Naive thymus-derived CD4-positive, alpha-beta T cell (primary cell): ENCODE measurements around the gene CASKIN2. TPM values are rescaled to one million over a fixed set of nuclear protein-coding genes. Genes with fewer than 3 reads are reported as not detected.

Experiments used
- ATAC-seq: fragments of 150-1000 bp; cut with Tn5 transposase; 2 replicates; pipeline ENCODE4 v1.10.0; 2021; ENCODE audit warnings: mild to moderate bottlenecking, moderate library complexity
- CTCF ChIA-PET: fragments of 350-600 bp; sonication (Branson Sonifier 250); formaldehyde crosslinking; loops from one replicate; lab custom pipeline; 2021; ENCODE audit warnings: antibody characterized with exemption; lab: Charles Lee
- POLR2A ChIA-PET: fragments of 350-600 bp; sonication (Branson Sonifier 250); formaldehyde crosslinking; loops from one replicate; lab custom pipeline; 2021; ENCODE audit warnings: antibody characterized with exemption, inconsistent platforms; lab: Charles Lee
- DNase-seq, 9 donors: peaks; one replicate each; pipeline versions ENCODE4 v3.0.0 to v3.0.0-alpha.2; 2020 to 2022; ENCODE audit warnings: mixed read lengths in 1 of 9
- H3K27ac ChIP-seq: one replicate; pipeline ENCODE4 v1.7.0; 2013; ENCODE audit warnings: mild to moderate bottlenecking, low read depth, low read length, moderate library complexity
- H3K27me3 ChIP-seq, 2 donors: one replicate each; pipeline ENCODE4 v1.7.0; 2013; ENCODE audit warnings: low read length in 2 of 2, mild to moderate bottlenecking in 2 of 2, moderate library complexity in 2 of 2; ENCODE audit not compliant: control insufficient read depth in 2 of 2, insufficient read depth in 2 of 2
- H3K36me3 ChIP-seq, 3 experiments: 1 replicate in 2 of 3; 2 replicates in 1 of 3; pipeline ENCODE4 v1.7.0; 2013; ENCODE audit warnings: low read length in 3 of 3, mild to moderate bottlenecking in 3 of 3, moderate library complexity in 1 of 3; ENCODE audit not compliant: insufficient read depth in 3 of 3, control insufficient read depth in 2 of 3
- H3K4me1 ChIP-seq, 2 donors: one replicate each; pipeline ENCODE4 v1.7.0; 2013; ENCODE audit warnings: low read length in 2 of 2, mild to moderate bottlenecking in 2 of 2, moderate library complexity in 1 of 2; ENCODE audit not compliant: control insufficient read depth in 2 of 2, insufficient read depth in 2 of 2
- H3K4me3 ChIP-seq: 2 replicates; pipeline ENCODE4 v1.7.0; 2013; ENCODE audit warnings: mild to moderate bottlenecking, low read length
- H3K9me3 ChIP-seq, 3 experiments: 1 replicate in 2 of 3; 2 replicates in 1 of 3; pipeline ENCODE4 v1.7.0; 2013; ENCODE audit warnings: low read length in 3 of 3; ENCODE audit not compliant: control insufficient read depth in 2 of 3
- H3K27ac Mint-ChIP-seq, 9 donors: one replicate each; pipeline ENCODE4 v1.8.0; 2020 to 2022; ENCODE audit warnings: mixed read lengths in 9 of 9, mild to moderate bottlenecking in 8 of 9, moderate library complexity in 5 of 9, inconsistent platforms in 2 of 9
- H3K27me3 Mint-ChIP-seq, 5 donors: one replicate each; pipeline ENCODE4 v1.8.0; 2021 to 2022; ENCODE audit warnings: mixed read lengths in 5 of 5, mild to moderate bottlenecking in 1 of 5
- H3K36me3 Mint-ChIP-seq, 5 donors: one replicate each; pipeline ENCODE4 v1.8.0; 2020 to 2022; ENCODE audit warnings: mixed read lengths in 5 of 5, mild to moderate bottlenecking in 3 of 5, inconsistent platforms in 1 of 5
- H3K4me1 Mint-ChIP-seq, 7 donors: one replicate each; pipeline ENCODE4 v1.8.0; 2020 to 2022; ENCODE audit warnings: mixed read lengths in 7 of 7, mild to moderate bottlenecking in 3 of 7, inconsistent platforms in 1 of 7
- H3K4me3 Mint-ChIP-seq, 10 donors: one replicate each; pipeline ENCODE4 v1.8.0; 2020 to 2022; ENCODE audit warnings: mild to moderate bottlenecking in 10 of 10, mixed read lengths in 10 of 10, moderate library complexity in 6 of 10, inconsistent platforms in 2 of 10
- H3K9me3 Mint-ChIP-seq, 11 donors: one replicate each; pipeline ENCODE4 v1.8.0; 2020 to 2022; ENCODE audit warnings: mixed read lengths in 11 of 11, mild to moderate bottlenecking in 4 of 11, inconsistent platforms in 1 of 11, moderate library complexity in 1 of 11
- intact Hi-C, 2 donors: fragments of 100-400 bp; cut with micrococcal nuclease; formaldehyde crosslinking; loops; one replicate each; pipeline ENCODE4 v1.15.1; 2023
- polyA plus RNA-seq, 2 donors: library from polyadenylated mRNA; unstranded; fragments of 300-500 nt; fragmentation: Illumina TruSeq; gene quantifications; one replicate each; pipeline ENCODE4 v1.2.3, GENCODE V29; 2021
- total RNA-seq, 6 experiments: library from RNA in 5 of 6; stranded (reverse) in 5 of 6; gene quantifications; 1 replicate in 5 of 6; 2 replicates in 1 of 6; pipeline ENCODE4 v1.2.3 and lab custom pipeline; 2021 to 2026

CASKIN2 gene
- total and polyA plus RNA-seq, 7 experiments from 2014 or later = 0.22 to 1.2 (median 0.60) TPM; not detected in 1

GRCh38 chr17:75502072-75502720 lies 13.1 kb downstream of the CASKIN2 start:
- Histone ChIP-seq H3K4me3 (no peak overlapping the region), H3K9me3 (no peaks in the 10 kb centered on the region), H3K27ac (no peak overlapping the region), H3K27me3 (no peaks in the 10 kb centered on the region), H3K4me1 (peaks cover 0 to 7% of the 10 kb centered on the region in 2 donors), H3K36me3 (peaks cover 0 to 28% (median 0%) of the 10 kb centered on the region in 3 experiments)
- ATAC-seq = no peak
- no peaks in the 10 kb centered on the region for H3K9me3 Mint-ChIP-seq
- H3K27ac Mint-ChIP-seq = no peak overlapping the region
- no peaks in the 10 kb centered on the region for H3K27me3 Mint-ChIP-seq
- no peak for DNase-seq
- intact Hi-C loops = no loop called here
- H3K4me3 Mint-ChIP-seq = no peak overlapping the region
- CTCF ChIA-PET = interaction anchor here (1.0 to 1.3 kb wide), 2 partner anchors 25 to 27 kb away, joined by 3 to 4 read pairs; no protein-coding TSS in a partner anchor
- peaks cover 0 to 11% (median 7%) of the 10 kb centered on the region in 7 donors for H3K4me1 Mint-ChIP-seq
- POLR2A ChIA-PET = interaction anchor here (1.1 to 1.2 kb wide), 2 partner anchors 8 to 46 kb away, joined by 3 to 4 read pairs; partner anchors contain the start of gene TMEM94
- peaks cover 0 to 4% (median 3%) of the 10 kb centered on the region in 5 donors for H3K36me3 Mint-ChIP-seq

- intact Hi-C loops = no loop called here
- no peak overlapping the region for H3K4me3 Mint-ChIP-seq
- DNase-seq (no peak), ATAC-seq (no peak)
- H3K27ac ChIP-seq = no peak overlapping the region
- peaks cover 0 to 7% of the 10 kb centered on the region in 2 donors for H3K4me1 ChIP-seq
- H3K4me3 ChIP-seq = no peak overlapping the region
- H3K4me1 Mint-ChIP-seq = peaks cover 0 to 12% (median 7%) of the 10 kb centered on the region in 7 donors
- CTCF ChIA-PET = interaction anchor here (0.6 kb wide), 1 partner anchor 117 kb away, joined by 3 read pairs; no protein-coding TSS in a partner anchor
- H3K27me3 ChIP-seq = no peaks in the 10 kb centered on the region
- no peaks in the 10 kb centered on the region for H3K9me3 Mint-ChIP-seq
- POLR2A ChIA-PET = interaction anchor here (1.2 kb wide), 1 partner anchor 9 kb away, joined by 3 read pairs; no protein-coding TSS in a partner anchor
- no peaks in the 10 kb centered on the region for H3K9me3 ChIP-seq
- H3K27me3 Mint-ChIP-seq = no peaks in the 10 kb centered on the region
- H3K36me3 Mint-ChIP-seq = peaks cover 0 to 6% (median 3%) of the 10 kb centered on the region in 5 donors
- no peak overlapping the region for H3K27ac Mint-ChIP-seq
- H3K36me3 ChIP-seq = peaks cover 0 to 29% (median 0%) of the 10 kb centered on the region in 3 experiments
Measured at GRCh38 chr17:75501378-75502071, 13.8 kb downstream of the CASKIN2 start.

GRCh38 chr17:75500419-75501216 lies 14.7 kb downstream of the CASKIN2 start:
- POLR2A ChIA-PET = interaction anchor here (1.2 kb wide), 1 partner anchor 9 kb away, joined by 3 read pairs; no protein-coding TSS in a partner anchor
- H3K36me3 ChIP-seq = peaks cover 0 to 38% (median 0%) of the 10 kb centered on the region in 3 experiments
- intact Hi-C loops = no loop called here

GRCh38 chr17:75499313-75500022 lies 15.9 kb downstream of the CASKIN2 start:
- CTCF ChIA-PET = no interaction called here
- Mint-ChIP-seq H3K27me3 (no peaks in the 10 kb centered on the region), H3K4me1 (peaks cover 0 to 12% (median 7%) of the 10 kb centered on the region in 7 donors), H3K27ac (no peak overlapping the region), H3K9me3 (no peaks in the 10 kb centered on the region), H3K36me3 (peaks cover 0 to 17% (median 3%) of the 10 kb centered on the region in 5 donors), H3K4me3 (no peak overlapping the region)
- Histone ChIP-seq H3K4me1 (peaks cover 0 to 7% of the 10 kb centered on the region in 2 donors), H3K27me3 (no peaks in the 10 kb centered on the region), H3K36me3 (peaks cover 0 to 49% (median 0%) of the 10 kb centered on the region in 3 experiments), H3K27ac (no peak overlapping the region), H3K9me3 (no peaks in the 10 kb centered on the region), H3K4me3 (no peak overlapping the region)
- ATAC-seq = no peak
- no peak for DNase-seq
- POLR2A ChIA-PET = interaction anchor here (0.7 to 2.2 kb wide), 2 partner anchors 20 to 43 kb away, joined by 3 to 7 read pairs; partner anchors contain the start of gene TMEM94
- intact Hi-C loops = no loop called here

More at GRCh38 chr17:75500419-75501216, 14.7 kb downstream of the CASKIN2 start:
- no peaks in the 10 kb centered on the region for H3K27me3 ChIP-seq
- Mint-ChIP-seq H3K36me3 (peaks cover 0 to 9% (median 3%) of the 10 kb centered on the region in 5 donors), H3K9me3 (no peaks in the 10 kb centered on the region), H3K27me3 (no peaks in the 10 kb centered on the region), H3K27ac (no peak overlapping the region), H3K4me1 (peaks cover 0 to 12% (median 7%) of the 10 kb centered on the region in 7 donors), H3K4me3 (no peak overlapping the region)
- H3K4me1 ChIP-seq = peaks cover 0 to 7% of the 10 kb centered on the region in 2 donors
- DNase-seq (no peak), ATAC-seq (no peak)
- no peaks in the 10 kb centered on the region for H3K9me3 ChIP-seq
- CTCF ChIA-PET = no interaction called here
- no peak overlapping the region for H3K4me3 ChIP-seq
- H3K27ac ChIP-seq = no peak overlapping the region

- no peak for ATAC-seq
- intact Hi-C loops = no loop called here
- H3K36me3 ChIP-seq = peaks cover 0 to 56% (median 0%) of the 10 kb centered on the region in 3 experiments
- no peaks in the 10 kb centered on the region for H3K9me3 Mint-ChIP-seq
- no peak overlapping the region for H3K4me3 Mint-ChIP-seq
- no peak overlapping the region for H3K27ac Mint-ChIP-seq
- no peak overlapping the region for H3K27ac ChIP-seq
- no peaks in the 10 kb centered on the region for H3K27me3 Mint-ChIP-seq
- ChIA-PET CTCF (no interaction called here), POLR2A (interaction anchor here (0.7 to 2.2 kb wide), 2 partner anchors 21 to 43 kb away, joined by 3 to 7 read pairs; partner anchors contain the start of gene TMEM94)
- DNase-seq = no peak
- H3K36me3 Mint-ChIP-seq = peaks cover 0 to 20% (median 3%) of the 10 kb centered on the region in 5 donors
- no peaks in the 10 kb centered on the region for H3K27me3 ChIP-seq
- no peaks in the 10 kb centered on the region for H3K9me3 ChIP-seq
- H3K4me1 Mint-ChIP-seq = peaks cover 0 to 11% (median 7%) of the 10 kb centered on the region in 7 donors
- H3K4me3 ChIP-seq = no peak overlapping the region
- peaks cover 0 to 7% of the 10 kb centered on the region in 2 donors for H3K4me1 ChIP-seq
Measured at GRCh38 chr17:75498726-75499213, 16.6 kb downstream of the CASKIN2 start.
